ENCODE results near the gene GUCD1. TPM values are rescaled to one million over a fixed set of nuclear protein-coding genes. Genes with fewer than 3 reads are reported as not detected.

Gene GUCD1
- total RNA-seq, 2 donors from 2014 or later: 44.4 to 58.7 TPM

GRCh38 chr22:24588757-24589481 is 34.0 kb upstream of the GUCD1 start:
- intact Hi-C loops (cut with DNase I): no loop called here
- TF ChIP-seq CTCF (IDR thresholded peaks at IDR 0.05) (no peak), POLR2A (IDR thresholded peaks at IDR 0.05) (peak in 2 of 3 donors; percentile 27 to 39)
- Histone ChIP-seq H3K4me1 (peaks cover 61% of the 10 kb centered on the region), H3K9me3 (no peaks in the 10 kb centered on the region), H3K27me3 (no peaks in the 10 kb centered on the region), H3K27ac (peak overlapping the region; percentile 59 to 76 (median 68)), H3K36me3 (replicated peaks in 1 of 2; ENCODE audit: insufficient read depth in 1 of 2, low read depth in 2 of 2) (no peaks in the 10 kb centered on the region), H3K4me3 (no peak overlapping the region)
- WGBS, 2 donors: 68 to 72% methylated on average over 6 to 21 of the region's 21 CpGs
- DNase-seq (no peak), ATAC-seq (no peak)

- H3K9me3 ChIP-seq: no peaks in the 10 kb centered on the region
- ATAC-seq (peak; percentile 65), DNase-seq (peak; percentile 72 to 86 (median 84))
- intact Hi-C loops (cut with DNase I): no loop called here
- peaks cover 61% of the 10 kb centered on the region for H3K4me1 ChIP-seq
- TF ChIP-seq POLR2A (IDR thresholded peaks at IDR 0.05) (no peak), CTCF (IDR thresholded peaks at IDR 0.05) (no peak)
- peak overlapping the region; percentile 59 to 76 (median 68) for H3K27ac ChIP-seq
- H3K36me3 ChIP-seq (replicated peaks in 1 of 2; ENCODE audit: insufficient read depth in 1 of 2, low read depth in 2 of 2): no peaks in the 10 kb centered on the region
- H3K4me3 ChIP-seq: no peak overlapping the region
- no peaks in the 10 kb centered on the region for H3K27me3 ChIP-seq
- WGBS, 2 donors: 38% methylated on average over 13 of the region's 13 CpGs; no CpG with 5 or more reads in 1 of the 2 donors
These were observed 33.4 kb upstream of the GUCD1 start for GRCh38 chr22:24588381-24588756.

GRCh38 chr22:24587948-24588347 is 33.0 kb upstream of the GUCD1 start:
- Histone ChIP-seq H3K27ac (peak overlapping the region; percentile 59 to 76 (median 68)), H3K4me3 (no peak overlapping the region), H3K4me1 (peaks cover 61% of the 10 kb centered on the region), H3K27me3 (no peaks in the 10 kb centered on the region), H3K9me3 (no peaks in the 10 kb centered on the region), H3K36me3 (replicated peaks in 1 of 2; ENCODE audit: insufficient read depth in 1 of 2, low read depth in 2 of 2) (no peaks in the 10 kb centered on the region)
- DNase-seq: no peak
- TF ChIP-seq CTCF (IDR thresholded peaks at IDR 0.05) (no peak), POLR2A (IDR thresholded peaks at IDR 0.05) (no peak)
- WGBS, 2 donors: 55 to 61% methylated on average over 6 to 8 of the region's 8 CpGs
- ATAC-seq: no peak
- intact Hi-C loops (cut with DNase I): no loop called here

- Histone ChIP-seq H3K9me3 (no peaks in the 10 kb centered on the region), H3K27ac (peak overlapping the region in 3 of 4 donors; percentile 59 to 76 (median 73)), H3K36me3 (replicated peaks in 1 of 2; ENCODE audit: insufficient read depth in 1 of 2, low read depth in 2 of 2) (no peaks in the 10 kb centered on the region), H3K27me3 (no peaks in the 10 kb centered on the region), H3K4me3 (no peak overlapping the region), H3K4me1 (peaks cover 60% of the 10 kb centered on the region)
- DNase-seq (no peak), ATAC-seq (no peak)
- WGBS, 2 donors: 72 to 81% methylated on average over 3 to 5 of the region's 5 CpGs
- TF ChIP-seq CTCF (IDR thresholded peaks at IDR 0.05): no peak
- TF ChIP-seq POLR2A (IDR thresholded peaks at IDR 0.05): no peak
- intact Hi-C loops (cut with DNase I): no loop called here
These were observed 32.3 kb upstream of the GUCD1 start for GRCh38 chr22:24587251-24587650.
